Measurements from ENCODE around the gene ASPRV1. TPM values are rescaled to one million over a fixed set of nuclear protein-coding genes. Genes with fewer than 3 reads are reported as not detected.

ASPRV1 gene
- total and polyA plus RNA-seq, 2 donors (not counting 3 experiments of a cell fraction or from before 2014, with no cell fraction given), result 0.15 to 0.22 TPM

DNA sequence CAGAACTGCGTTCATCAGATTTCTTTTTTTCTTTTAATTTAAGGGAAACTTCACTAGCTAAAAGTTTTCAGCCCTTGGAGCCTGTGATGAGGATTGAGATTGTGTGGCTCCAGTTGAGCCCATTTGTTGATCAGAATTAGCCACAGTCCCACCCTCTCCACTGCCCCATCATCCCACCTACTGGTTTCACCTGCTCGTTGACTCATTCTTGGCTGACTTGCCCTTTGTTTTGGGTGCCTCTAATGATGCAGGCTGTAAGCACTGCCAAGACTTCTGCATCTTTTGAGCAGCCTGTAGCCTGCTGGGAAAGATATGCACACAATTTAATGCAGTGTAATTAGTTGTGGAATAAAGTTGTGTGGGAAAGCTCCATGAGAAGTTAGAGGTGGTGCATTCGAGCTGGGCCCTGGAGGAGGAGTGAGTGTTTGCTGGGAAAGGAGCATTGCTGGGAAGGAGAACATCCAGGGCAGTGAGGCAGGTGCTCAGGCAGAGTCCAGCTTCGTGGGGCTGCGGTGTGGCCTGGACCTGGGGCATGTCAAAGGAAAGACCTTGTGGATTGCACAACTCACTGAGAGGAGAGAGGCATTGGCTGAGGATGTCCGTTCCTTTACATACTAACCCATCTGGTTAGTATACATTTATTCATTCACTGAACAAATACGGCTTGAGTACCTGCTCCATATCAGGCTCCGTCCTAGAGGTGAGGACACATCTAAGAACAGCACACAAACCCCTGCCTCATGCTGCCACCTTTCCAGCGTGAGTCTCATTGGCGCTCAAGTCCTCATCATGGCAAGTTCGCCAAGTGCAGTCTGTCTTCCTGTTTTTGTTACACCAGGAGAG, 18.2 kb downstream of the ASPRV1 start:
- H2AFZ ChIP-seq (ENCODE audit: low read depth, low read length), result no peak overlapping the region
- H3K27ac ChIP-seq (ENCODE audit: insufficient read depth, low read depth, low read length), result no peak overlapping the region
- H3K36me3 ChIP-seq (ENCODE audit: control insufficient read depth in 2 of 2, extremely low read depth in 1 of 2, insufficient read depth in 2 of 2, low read length in 2 of 2), result peaks cover 8 to 9% of the 10 kb centered on the region in 2 experiments
- FAIRE-seq (no peak), DNase-seq (ENCODE audit: low read depth, low spot score) (no peak)
- H3K9ac ChIP-seq (replicated peaks; ENCODE audit: extremely low read depth, insufficient read depth, low read length), result no peak overlapping the region
- TF ChIP-seq EZH2 (IDR thresholded peaks at IDR 0.05; ENCODE audit: borderline replicate concordance, low read depth, low read length, severe bottlenecking) (no peak), JUN (IDR thresholded peaks at IDR 0.05; ENCODE audit: borderline replicate concordance, insufficient read depth, insufficient read length, low read depth) (no peak), MAX (IDR thresholded peaks at IDR 0.05; ENCODE audit: insufficient read depth, insufficient read length) (no peak), POLR2AphosphoS5 (IDR thresholded peaks at IDR 0.05; ENCODE audit: insufficient read depth, low read depth, low read length) (no peak), MYC (IDR thresholded peaks at IDR 0.05; ENCODE audit: low read depth, low read length) (no peak), FOS (IDR thresholded peaks at IDR 0.05; ENCODE audit: borderline replicate concordance, insufficient read depth, low read length) (no peak)
- TF ChIP-seq, protein P1, sequence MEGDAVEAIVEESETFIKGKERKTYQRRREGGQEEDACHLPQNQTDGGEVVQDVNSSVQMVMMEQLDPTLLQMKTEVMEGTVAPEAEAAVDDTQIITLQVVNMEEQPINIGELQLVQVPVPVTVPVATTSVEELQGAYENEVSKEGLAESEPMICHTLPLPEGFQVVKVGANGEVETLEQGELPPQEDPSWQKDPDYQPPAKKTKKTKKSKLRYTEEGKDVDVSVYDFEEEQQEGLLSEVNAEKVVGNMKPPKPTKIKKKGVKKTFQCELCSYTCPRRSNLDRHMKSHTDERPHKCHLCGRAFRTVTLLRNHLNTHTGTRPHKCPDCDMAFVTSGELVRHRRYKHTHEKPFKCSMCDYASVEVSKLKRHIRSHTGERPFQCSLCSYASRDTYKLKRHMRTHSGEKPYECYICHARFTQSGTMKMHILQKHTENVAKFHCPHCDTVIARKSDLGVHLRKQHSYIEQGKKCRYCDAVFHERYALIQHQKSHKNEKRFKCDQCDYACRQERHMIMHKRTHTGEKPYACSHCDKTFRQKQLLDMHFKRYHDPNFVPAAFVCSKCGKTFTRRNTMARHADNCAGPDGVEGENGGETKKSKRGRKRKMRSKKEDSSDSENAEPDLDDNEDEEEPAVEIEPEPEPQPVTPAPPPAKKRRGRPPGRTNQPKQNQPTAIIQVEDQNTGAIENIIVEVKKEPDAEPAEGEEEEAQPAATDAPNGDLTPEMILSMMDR (IDR thresholded peaks at IDR 0.05; ENCODE audit: extremely low read depth in 1 of 2, insufficient read depth in 1 of 2, low read depth in 1 of 2, low read length in 2 of 2), result no peak
- no peaks in the 10 kb centered on the region for H4K20me1 ChIP-seq (replicated peaks; ENCODE audit: control insufficient read depth, extremely low read depth, insufficient read depth, low read length)
- intact Hi-C loops (cut with micrococcal nuclease), result no loop called here
- dilution Hi-C loops (cut with MboI; ENCODE audit: extremely low pct_ligation_motif_present, low sequenced_read_pairs), result no loop called here
- H3K4me2 ChIP-seq (ENCODE audit: insufficient read depth, low read length), result no peak overlapping the region
- peaks cover 25% of the 10 kb centered on the region for H3K4me1 ChIP-seq (ENCODE audit: control insufficient read depth, extremely low read depth, insufficient read depth, low read length)
- H3K9me3 ChIP-seq (replicated peaks; ENCODE audit: control insufficient read depth, insufficient read depth, low read length), result no peaks in the 10 kb centered on the region
- no peaks in the 10 kb centered on the region for H3K9me1 ChIP-seq (replicated peaks; ENCODE audit: control insufficient read depth, extremely low read depth, insufficient read depth, low read length)
- no TSS peak for BruUV-seq (replicated peaks)
- CTCF ChIA-PET, result interaction anchor here (1.1 to 5.3 kb wide), 3 partner anchors 9 to 128 kb away, joined by 5 to 19 read pairs (median 12); no protein-coding TSS in a partner anchor
- no peak overlapping the region for H3K4me3 ChIP-seq (replicated peaks in 1 of 3; ENCODE audit: insufficient read depth in 1 of 3, low read depth in 1 of 3, low read length in 3 of 3)
- POLR2A ChIA-PET, result no interaction called here
- H3K27me3 ChIP-seq (ENCODE audit: control insufficient read depth in 2 of 2, insufficient read depth in 2 of 2, low read length in 2 of 2), result no peaks in the 10 kb centered on the region
- no peaks in the 10 kb centered on the region for H3K79me2 ChIP-seq (ENCODE audit: control insufficient read depth, insufficient read depth, low read length)

All from endothelial cell of umbilical vein (primary cell).